ENCODE data around the gene AGAP3.

AGAP3 gene

DNA sequence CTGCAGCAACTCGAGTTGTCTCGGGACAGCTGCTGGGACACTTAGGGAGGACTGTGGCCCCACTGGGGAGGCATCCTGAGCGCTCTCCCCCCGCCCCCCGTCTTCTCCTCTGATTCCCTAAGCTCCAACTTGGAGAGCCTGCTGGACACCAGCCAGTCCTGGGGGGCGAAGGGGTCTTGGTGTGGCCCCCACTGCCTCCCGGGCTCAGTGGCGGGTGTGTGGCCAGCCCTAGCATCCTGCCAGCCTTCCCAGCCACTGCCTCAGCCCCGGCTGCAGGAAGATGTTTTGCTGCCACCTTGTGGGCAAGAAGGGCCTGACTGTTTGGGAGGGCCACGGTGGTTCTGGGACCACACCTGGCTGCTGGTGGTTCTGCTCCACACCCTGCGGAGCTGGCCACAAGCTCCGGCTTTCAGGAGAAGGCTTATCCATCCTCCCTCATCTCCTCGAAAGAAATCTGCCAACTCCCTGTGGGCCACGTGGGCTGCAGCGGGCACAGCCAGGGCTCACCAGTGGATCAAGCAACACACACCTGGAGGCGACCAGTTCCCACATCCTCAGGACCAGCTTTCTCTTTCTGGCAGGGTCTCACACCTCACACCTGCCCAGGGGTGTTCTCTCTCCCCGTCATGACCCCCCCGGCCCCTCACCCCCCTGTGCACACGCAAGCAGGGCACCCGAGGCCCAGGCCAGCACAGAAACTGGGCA lies 24.8 kb downstream of the AGAP3 start:
- no peaks in the 10 kb centered on the region for H3K9me3 Mint-ChIP-seq
- no peaks in the 10 kb centered on the region for H3K36me3 Mint-ChIP-seq
- H3K27me3 Mint-ChIP-seq: peaks cover 51% of the 10 kb centered on the region

DNA sequence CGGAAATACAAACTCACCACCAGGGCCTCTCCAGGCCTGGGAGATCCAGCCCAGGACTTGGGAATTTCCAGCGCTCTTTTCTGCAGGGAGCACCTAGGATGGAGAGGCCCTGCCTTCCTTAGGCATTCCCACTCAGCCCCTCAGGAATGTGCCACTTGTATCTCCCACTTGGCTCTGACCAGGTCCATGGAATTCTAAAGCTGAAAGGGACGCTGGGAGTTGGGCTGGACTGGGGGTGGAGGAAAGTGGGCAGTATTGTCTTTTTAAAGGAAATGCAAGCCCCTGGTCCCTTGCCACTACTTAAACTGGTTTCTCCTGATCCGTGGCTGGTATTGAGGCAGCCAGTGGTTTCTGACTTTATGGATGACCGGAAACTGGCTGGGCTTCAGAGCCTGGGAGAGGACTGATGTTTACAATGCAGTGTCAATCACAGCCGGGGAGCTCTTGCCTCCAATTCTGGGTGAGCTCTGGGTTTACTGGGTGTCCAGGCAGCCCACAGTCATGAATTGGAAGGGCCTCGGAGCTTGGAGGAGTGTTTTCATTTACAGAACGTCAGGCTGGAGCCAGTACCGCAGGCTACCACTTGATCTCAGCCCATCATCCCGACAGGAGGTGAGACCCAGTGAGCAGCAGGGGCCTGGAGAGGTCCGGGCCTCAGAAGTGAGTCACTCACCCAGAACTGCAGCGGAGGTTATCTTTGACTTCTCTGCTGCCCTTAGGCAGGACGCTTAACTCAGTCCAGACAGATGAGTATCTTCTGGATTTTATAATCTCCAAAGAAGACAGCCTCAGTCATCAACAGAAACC lies 27.3 kb downstream of the AGAP3 start:
- Mint-ChIP-seq H3K4me1 (peaks cover 21% of the 10 kb centered on the region), H3K27ac (no peak overlapping the region), H3K9me3 (no peaks in the 10 kb centered on the region), H3K27me3 (peaks cover 67% of the 10 kb centered on the region), H3K36me3 (no peaks in the 10 kb centered on the region), H3K4me3 (peak overlapping the region; percentile 21)
- CTCF ChIA-PET: interaction anchor here (0.6 to 4.3 kb wide), 3 partner anchors 10 to 152 kb away, joined by 4 to 37 read pairs (median 8); no protein-coding TSS in a partner anchor
- DNase-seq: no peak

More for the DNA sequence above, 24.8 kb downstream of the AGAP3 start:
- peak; percentile 85 for DNase-seq
- Mint-ChIP-seq H3K4me3 (no peak overlapping the region), H3K4me1 (peaks cover 8% of the 10 kb centered on the region), H3K27ac (peak overlapping the region; percentile 45)
- CTCF ChIA-PET: interaction anchor here (0.6 to 4.3 kb wide), 36 partner anchors 8 to 836 kb away, joined by 3 to 37 read pairs (median 4); partner anchors contain the start of genes ABCB8, ABCF2, CDK5 and SLC4A2

DNA sequence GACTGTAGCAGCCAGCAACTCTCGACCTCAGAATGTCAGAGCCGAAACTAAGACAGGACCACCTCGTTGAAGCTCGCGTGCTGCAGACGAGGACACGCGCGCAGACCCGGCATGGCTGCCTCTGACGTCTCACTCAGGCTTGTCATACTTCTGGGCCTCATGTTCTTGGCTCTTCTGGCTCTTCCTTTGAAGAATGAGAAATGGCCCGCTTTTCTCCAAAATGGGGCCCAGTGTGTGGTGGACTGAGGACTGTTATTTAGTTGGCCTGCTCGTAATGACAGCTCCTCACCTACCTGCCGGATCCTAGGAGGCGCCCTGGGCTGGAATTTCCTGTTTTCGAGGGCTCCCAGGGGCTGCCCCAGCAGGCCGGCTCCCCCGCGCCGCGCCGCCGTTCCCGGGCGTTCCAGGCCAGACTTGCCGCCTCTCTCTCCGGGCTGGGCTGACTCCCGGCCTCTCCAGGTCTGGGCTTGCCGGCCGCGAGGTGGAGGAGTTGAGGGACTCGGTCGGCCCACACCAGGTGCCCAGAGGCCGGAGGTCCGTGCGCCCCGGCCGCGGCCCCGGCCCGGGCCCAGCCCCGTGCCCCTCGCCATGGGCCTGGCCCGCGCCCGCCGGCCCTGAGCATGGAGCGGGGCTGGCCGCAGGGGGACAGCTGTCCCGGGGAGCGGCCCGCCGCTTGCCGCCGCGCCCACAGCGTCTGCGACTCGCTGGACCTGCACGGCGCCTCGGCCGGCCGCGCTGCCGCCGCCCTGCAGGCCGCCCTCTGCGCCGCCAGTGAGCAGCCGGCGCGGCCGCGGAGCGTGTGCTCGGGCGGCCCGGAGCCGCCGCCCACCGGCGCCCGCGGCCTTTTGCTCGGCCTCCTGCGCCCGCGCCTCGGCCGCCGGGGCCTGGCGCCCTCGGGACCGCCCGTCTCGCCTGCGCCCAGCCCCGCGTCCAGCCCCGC lies 28.1 kb downstream of the AGAP3 start:
- Mint-ChIP-seq H3K27ac (no peak overlapping the region), H3K9me3 (no peaks in the 10 kb centered on the region), H3K4me3 (no peak overlapping the region), H3K4me1 (peaks cover 24% of the 10 kb centered on the region), H3K27me3 (peaks cover 70% of the 10 kb centered on the region), H3K36me3 (no peaks in the 10 kb centered on the region)
- CTCF ChIA-PET: interaction anchor here (0.6 to 2.4 kb wide), 4 partner anchors 9 to 21 kb away, joined by 3 to 8 read pairs (median 4); no protein-coding TSS in a partner anchor
- no peak for DNase-seq

DNA sequence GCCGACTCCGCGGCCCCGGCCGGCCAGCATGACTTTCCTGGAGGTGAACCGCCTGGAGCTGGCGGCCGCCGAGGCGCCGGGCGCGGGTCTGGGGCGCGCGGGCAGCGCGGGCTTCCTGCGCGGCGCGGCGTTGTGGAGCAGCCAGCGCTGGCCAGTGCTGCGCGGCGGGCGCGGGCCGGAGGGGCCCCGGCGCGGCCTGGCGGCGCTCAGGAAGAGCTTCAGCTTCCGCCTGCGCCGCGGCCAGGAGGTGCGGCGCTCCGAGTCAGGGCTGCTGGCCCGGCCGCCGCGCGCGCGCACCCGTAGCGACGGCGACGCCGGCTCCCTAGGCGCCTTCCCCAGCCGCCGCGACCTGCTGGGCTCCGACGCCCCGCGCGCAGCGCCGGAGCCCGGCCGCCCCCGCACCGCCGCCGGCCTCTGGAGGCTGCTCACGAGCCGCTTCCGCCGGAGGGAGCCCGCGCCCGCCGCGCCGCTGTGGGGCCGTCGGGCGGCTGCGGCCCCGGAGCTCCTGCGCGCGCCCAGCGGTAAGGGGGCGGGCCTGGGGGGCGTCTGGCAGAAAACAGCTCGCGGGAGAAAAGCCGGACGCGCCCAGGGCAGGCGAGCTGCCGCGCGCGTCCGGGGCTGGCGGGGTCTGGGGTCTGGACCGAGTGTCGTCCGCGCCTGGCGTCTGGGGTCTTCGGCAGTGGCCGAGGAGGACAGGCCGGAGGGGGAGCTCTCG lies 29.0 kb downstream of the AGAP3 start:
- Mint-ChIP-seq H3K27me3 (peaks cover 65% of the 10 kb centered on the region), H3K9me3 (no peaks in the 10 kb centered on the region), H3K4me3 (peak overlapping the region; percentile 66), H3K4me1 (peaks cover 24% of the 10 kb centered on the region), H3K27ac (no peak overlapping the region), H3K36me3 (no peaks in the 10 kb centered on the region)
- CTCF ChIA-PET: interaction anchor here (0.8 to 2.4 kb wide), 3 partner anchors 9 to 22 kb away, joined by 3 to 8 read pairs (median 3); no protein-coding TSS in a partner anchor
- peak; percentile 39 for DNase-seq

DNA sequence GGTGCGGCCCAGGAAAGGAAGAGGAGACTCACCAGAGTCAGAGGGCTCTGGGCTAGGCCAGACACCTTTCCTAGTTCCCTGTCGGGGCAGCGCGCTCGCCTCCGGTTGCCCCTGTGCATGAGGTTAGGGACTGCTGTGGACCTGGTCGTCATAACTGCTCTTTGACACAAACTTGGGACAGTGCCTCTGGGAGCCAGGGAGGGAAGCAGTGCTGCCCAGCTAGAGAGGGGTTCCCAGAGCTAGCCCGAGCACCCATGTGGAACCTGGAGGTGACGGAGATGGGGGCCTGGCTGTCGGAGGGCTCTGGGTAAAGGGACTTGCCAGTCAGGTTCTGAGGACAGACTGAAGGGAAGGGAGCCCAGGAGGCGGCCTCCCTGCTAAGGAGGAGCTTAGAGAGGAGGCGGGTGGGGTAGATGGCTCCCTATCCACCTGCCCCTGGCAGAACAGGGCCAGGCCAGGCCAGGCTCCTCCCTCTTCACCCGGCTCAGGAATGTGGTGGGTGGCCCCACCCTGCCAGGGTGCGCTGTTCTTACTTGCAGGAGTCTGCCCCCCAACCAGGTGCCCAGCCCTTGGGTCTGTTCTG lies 29.7 kb downstream of the AGAP3 start:
- H3K27ac Mint-ChIP-seq: peak overlapping the region; percentile 49
- peaks cover 24% of the 10 kb centered on the region for H3K4me1 Mint-ChIP-seq
- H3K9me3 Mint-ChIP-seq: no peaks in the 10 kb centered on the region
- H3K4me3 Mint-ChIP-seq: peak overlapping the region; percentile 66
- no peak for DNase-seq
- no peaks in the 10 kb centered on the region for H3K36me3 Mint-ChIP-seq
- CTCF ChIA-PET: interaction anchor here (0.8 to 1.0 kb wide), 2 partner anchors 8 to 23 kb away, joined by 3 read pairs; no protein-coding TSS in a partner anchor
- peaks cover 60% of the 10 kb centered on the region for H3K27me3 Mint-ChIP-seq

DNA sequence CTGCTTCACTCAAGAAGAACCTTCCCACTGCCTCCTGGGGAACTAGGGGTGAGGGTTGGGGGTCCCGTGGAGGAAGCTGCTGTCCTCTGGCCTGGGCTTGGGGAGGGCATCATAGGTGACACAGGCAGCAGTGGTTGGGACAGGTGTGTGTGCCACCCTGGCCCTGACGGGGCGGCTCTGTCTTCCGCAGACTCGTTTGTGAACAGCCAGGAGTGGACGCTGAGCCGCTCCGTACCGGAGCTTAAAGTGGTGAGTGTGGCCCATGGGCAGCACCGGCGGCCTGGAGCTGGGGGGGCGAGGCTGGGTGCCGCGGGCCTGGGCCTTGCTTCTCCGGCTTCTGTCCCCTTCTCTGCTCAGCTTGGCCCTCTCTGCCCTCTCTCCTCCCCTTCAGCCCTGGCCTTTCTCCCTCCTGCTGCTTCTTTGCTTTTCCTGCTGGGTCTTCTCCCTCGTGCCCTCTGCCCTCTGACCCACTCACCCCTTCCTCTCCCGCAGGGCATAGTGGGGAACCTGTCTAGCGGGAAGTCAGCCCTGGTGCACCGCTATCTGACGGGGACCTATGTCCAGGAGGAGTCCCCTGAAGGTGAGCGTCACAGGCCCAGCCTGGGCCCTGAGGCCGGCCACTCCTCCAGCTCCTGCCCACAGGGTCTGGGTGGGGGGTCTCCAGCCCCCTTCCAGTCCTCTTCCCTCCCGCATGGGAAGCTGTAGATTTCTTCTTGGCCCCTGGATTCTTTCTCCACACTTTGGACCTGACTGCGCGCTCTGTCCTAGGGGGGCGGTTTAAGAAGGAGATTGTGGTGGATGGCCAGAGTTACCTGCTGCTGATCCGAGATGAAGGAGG lies 30.5 kb downstream of the AGAP3 start:
- CTCF ChIA-PET: interaction anchor here (1.0 to 1.4 kb wide), 2 partner anchors 50 to 99 kb away, joined by 3 read pairs; no protein-coding TSS in a partner anchor
- peaks cover 21% of the 10 kb centered on the region for H3K4me1 Mint-ChIP-seq
- no peak for DNase-seq
- H3K27ac Mint-ChIP-seq: peak overlapping the region; percentile 81
- H3K27me3 Mint-ChIP-seq: peaks cover 51% of the 10 kb centered on the region
- H3K4me3 Mint-ChIP-seq: peak overlapping the region; percentile 70
- no peaks in the 10 kb centered on the region for H3K36me3 Mint-ChIP-seq
- no peaks in the 10 kb centered on the region for H3K9me3 Mint-ChIP-seq

DNA sequence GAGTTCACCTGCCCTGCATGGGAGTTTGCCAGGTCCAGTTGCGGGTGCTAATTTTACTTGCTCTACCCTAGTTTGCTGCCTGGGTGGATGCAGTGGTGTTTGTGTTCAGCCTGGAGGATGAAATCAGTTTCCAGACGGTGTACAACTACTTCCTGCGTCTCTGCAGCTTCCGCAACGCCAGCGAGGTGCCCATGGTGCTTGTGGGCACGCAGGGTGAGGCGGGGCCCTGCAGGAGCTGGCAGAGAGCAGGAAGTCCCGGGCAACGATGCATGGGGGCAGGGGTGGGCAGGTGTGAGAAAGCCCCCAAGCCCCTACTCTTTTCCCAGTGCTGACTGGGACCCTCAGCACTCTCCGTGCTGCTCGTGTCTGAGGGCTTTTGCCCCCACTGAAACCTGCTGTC lies 31.3 kb downstream of the AGAP3 start:
- peak overlapping the region; percentile 70 for H3K4me3 Mint-ChIP-seq
- peaks cover 21% of the 10 kb centered on the region for H3K4me1 Mint-ChIP-seq
- CTCF ChIA-PET: interaction anchor here (1.0 to 1.4 kb wide), 2 partner anchors 49 to 99 kb away, joined by 3 read pairs; no protein-coding TSS in a partner anchor
- DNase-seq: peak; percentile 58
- H3K27me3 Mint-ChIP-seq: peaks cover 44% of the 10 kb centered on the region
- H3K36me3 Mint-ChIP-seq: no peaks in the 10 kb centered on the region
- H3K27ac Mint-ChIP-seq: peak overlapping the region; percentile 81
- no peaks in the 10 kb centered on the region for H3K9me3 Mint-ChIP-seq

DNA sequence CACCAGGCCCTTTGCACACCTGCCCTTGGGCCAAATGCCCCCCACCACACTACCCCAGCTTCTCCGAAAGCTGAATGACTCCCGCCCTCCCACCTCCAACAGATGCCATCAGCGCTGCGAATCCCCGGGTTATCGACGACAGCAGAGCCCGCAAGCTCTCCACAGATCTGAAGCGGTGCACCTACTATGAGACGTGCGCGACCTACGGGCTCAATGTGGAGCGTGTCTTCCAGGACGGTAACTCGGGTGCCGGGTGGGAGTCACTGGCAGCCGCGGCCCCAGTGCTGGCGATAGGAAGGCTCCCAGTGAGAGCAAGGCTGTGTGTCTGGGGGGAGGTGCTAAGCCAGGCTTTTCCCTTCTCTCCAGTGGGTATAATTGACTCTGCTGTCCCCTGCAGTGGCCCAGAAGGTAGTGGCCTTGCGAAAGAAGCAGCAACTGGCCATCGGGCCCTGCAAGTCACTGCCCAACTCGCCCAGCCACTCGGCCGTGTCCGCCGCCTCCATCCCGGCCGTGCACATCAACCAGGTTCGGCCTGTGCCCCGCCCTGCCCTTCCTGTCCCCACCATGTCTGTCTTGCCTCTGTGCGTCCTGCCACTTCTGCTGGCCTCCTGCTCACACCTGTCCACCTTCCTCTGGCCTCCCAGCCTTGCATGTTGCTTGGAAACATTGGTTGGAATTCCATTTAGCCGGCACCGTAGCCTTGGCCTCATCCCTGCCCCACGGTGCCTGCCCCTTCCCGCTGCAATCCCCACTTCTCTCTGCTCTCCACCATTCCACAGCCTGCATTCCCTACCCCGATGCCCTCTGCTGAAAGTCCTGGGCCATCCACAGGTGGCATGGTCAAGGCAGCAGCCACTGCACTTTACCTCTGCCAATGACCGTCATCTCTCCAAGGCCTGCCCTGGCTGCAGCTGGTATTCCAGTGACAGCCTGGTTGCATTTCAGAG lies 32.1 kb downstream of the AGAP3 start:
- Mint-ChIP-seq H3K27ac (peak overlapping the region; percentile 81), H3K36me3 (no peaks in the 10 kb centered on the region)
- CTCF ChIA-PET: interaction anchor here (1.4 to 1.7 kb wide), 2 partner anchors 8 to 48 kb away, joined by 3 to 5 read pairs; no protein-coding TSS in a partner anchor

DNA sequence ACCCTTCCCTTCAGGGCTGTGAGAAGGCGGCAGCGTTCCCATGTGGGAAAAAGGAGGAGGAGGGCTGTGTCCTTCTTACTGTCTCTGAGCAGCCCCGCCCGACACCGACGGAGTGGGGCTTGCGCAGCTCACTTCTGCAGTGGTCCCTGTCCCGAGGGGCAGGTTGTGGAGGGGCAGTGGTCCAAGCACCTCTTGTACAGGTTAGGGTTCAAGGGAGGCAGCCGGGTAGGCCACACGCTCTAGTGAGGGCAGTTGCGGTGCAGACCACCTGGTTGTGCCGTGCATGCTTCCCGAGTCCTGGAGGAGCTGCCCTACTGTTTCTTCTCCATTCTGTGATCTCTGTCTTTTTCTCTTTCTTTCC lies 32.8 kb downstream of the AGAP3 start:
- no peak overlapping the region for H3K4me3 Mint-ChIP-seq
- DNase-seq: no peak
- H3K27ac Mint-ChIP-seq: peak overlapping the region; percentile 58
- peaks cover 21% of the 10 kb centered on the region for H3K4me1 Mint-ChIP-seq
- H3K9me3 Mint-ChIP-seq: no peaks in the 10 kb centered on the region
- H3K27me3 Mint-ChIP-seq: peaks cover 31% of the 10 kb centered on the region
- CTCF ChIA-PET: interaction anchor here (1.7 kb wide), 1 partner anchor 9 kb away, joined by 5 read pairs; no protein-coding TSS in a partner anchor
- no peaks in the 10 kb centered on the region for H3K36me3 Mint-ChIP-seq

More for the DNA sequence above, 32.1 kb downstream of the AGAP3 start:
- no peak overlapping the region for H3K4me3 Mint-ChIP-seq
- H3K9me3 Mint-ChIP-seq: no peaks in the 10 kb centered on the region
- peaks cover 21% of the 10 kb centered on the region for H3K4me1 Mint-ChIP-seq
- no peak for DNase-seq
- peaks cover 36% of the 10 kb centered on the region for H3K27me3 Mint-ChIP-seq

DNA sequence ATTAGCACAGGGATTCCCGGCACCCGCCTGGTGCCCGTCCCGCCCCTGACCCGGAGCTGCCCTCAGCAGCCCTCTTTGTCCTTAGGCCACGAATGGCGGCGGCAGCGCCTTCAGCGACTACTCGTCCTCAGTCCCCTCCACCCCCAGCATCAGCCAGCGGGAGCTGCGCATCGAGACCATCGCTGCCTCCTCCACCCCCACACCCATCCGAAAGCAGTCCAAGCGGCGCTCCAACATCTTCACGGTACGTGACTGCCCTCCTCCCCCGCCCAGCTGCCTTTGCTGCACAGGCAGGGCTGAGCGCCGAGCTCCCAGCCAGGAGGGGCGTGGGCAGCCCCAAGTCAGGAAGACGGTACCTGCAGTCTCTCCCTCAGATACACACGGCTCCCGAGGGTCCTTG lies 33.6 kb downstream of the AGAP3 start:
- DNase-seq: no peak
- Mint-ChIP-seq H3K27me3 (peaks cover 28% of the 10 kb centered on the region), H3K4me1 (peaks cover 21% of the 10 kb centered on the region), H3K9me3 (no peaks in the 10 kb centered on the region), H3K4me3 (no peak overlapping the region), H3K27ac (no peak overlapping the region), H3K36me3 (no peaks in the 10 kb centered on the region)
- CTCF ChIA-PET: interaction anchor here (1.7 kb wide), 1 partner anchor 10 kb away, joined by 5 read pairs; no protein-coding TSS in a partner anchor

DNA sequence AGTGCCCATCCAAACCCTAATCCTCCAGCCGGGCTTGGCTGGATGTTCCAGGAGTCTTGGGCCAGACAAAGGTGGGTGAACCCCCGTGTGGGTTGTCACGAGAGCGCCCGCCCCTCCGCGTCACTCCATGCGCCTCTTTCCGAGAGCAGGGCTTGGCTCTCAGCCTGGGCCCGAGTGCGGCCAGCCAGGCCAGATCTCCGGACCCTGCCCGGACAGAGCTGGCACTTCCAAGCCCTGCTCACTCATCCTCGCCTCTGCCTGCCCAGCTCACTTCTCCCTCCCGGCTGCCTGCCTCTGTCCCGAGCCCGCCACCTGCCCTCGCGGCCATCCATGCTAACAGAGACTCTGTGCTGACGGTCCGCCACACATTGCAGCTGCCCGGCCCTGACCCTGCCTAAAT lies 34.6 kb downstream of the AGAP3 start:
- Mint-ChIP-seq H3K4me1 (peaks cover 18% of the 10 kb centered on the region), H3K9me3 (no peaks in the 10 kb centered on the region), H3K27ac (no peak overlapping the region), H3K27me3 (peaks cover 29% of the 10 kb centered on the region), H3K4me3 (no peak overlapping the region), H3K36me3 (no peaks in the 10 kb centered on the region)
- DNase-seq: no peak
- CTCF ChIA-PET: interaction anchor here (0.7 kb wide), 1 partner anchor 10 kb away, joined by 4 read pairs; no protein-coding TSS in a partner anchor

All from activated naive CD4-positive, alpha-beta T cell treated with anti-CD3 and anti-CD28 coated beads, Interleukin-2, amount 10 ng/mL, durations not matched to agents 7 days and 5 days (primary cell).